NCI-H2081 (cell line): ENCODE results near the gene CD68.
A peak's percentile ranks its signal among the peaks of the same experiment; 100 is the strongest.
"Not testable (repeated sequence)": the region's sequence is repeated elsewhere in the genome, so short reads cannot be mapped to it uniquely, and the experiment has no call there.

ENCODE experiments used
- DNase-seq, 2 experiments: peaks; one replicate each; lab custom pipeline; 2025; lab: John Stamatoyannopoulos, UW

Gene CD68

DNA sequence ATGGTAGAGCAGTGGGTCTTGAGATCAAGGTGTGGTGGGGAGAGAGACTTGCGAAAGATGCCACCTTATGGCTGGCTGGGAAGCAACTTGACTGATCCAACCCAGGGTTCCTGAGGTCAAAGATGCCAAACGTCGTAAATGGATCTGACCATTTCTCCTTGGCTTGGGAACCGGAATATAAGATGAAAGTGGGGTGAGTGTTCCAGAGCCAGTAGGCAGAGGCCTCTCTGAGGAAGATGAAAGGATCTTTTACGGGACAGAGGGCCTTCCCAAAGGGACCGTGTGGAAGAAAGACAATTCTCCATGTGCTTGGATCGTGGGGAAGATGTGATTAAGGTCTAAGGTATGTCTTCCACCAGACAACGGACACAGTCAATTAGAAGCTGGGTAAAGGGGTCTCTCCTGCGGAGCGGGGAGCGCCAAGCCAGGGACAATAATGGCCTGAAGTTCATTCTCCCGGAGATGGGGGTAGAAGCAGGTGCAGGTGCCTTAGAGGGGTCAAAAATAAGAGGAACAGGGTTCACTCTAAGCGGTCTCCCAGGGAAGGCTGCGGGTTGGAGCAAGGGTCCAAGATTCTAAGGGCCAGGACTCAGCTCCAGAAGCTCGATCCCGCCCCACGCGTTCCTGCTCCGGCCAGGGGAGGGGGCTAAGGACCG is 34.5 kb downstream of the CD68 start:
- DNase-seq = no peak

GRCh38 chr17:7614425-7615264 is 35.2 kb downstream of the CD68 start, which contains the start of gene FXR2:
Gene FXR2 (minus strand): TSS chr17:7614897. CDS start chr17:7614532, 365 bp downstream.
- peak; percentile 96 to 98 for DNase-seq

DNA sequence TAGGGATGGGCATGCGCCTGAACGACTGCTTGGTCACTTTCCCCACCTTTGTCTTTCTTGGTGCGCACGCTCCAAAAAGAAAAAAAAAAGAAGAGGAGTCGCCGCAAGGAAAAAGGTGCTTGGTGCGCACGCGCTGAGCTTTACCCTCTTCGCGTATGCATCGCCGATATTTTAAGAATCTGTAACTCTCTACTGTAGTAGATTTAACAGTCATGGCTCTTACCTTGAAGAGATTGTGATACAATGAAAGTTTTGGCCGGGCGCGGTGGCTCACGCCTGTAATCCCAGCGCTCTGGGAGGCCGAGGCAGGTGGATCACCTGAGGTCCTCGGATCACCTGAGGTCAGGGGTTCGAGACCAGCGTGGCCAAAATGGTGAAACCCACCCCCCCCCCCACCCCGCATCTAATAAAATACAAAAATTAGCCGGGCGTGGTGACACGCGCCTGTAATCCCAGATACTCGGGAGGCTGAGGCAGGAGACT is 35.9 kb downstream of the CD68 start:
- no peak for DNase-seq

GRCh38 chr17:7618608-7619007 is 39.2 kb downstream of the CD68 start:
- no peak for DNase-seq

- DNase-seq = no peak
Observed at GRCh38 chr17:7620835-7621234, 41.4 kb downstream of the CD68 start.

DNA sequence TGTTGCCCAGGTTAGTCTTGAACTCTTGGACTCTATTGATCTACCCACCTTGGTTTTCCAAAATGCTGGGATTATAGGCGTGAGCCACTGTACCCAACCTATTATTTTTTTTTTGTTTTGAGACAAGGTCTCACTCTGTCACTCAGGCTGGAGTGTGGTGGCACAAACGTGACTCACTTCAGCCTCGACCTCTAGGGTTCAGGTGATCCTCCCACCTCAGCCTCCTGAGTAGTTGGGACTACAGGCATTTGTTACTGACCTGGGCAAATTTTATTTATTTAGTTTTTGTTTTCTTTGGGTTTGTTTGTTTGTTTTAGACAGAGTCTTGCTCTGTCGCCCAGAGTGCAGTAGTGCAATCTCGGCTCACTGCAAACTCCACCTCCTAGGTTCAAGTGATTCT is 44.2 kb downstream of the CD68 start:
- no peak for DNase-seq

GRCh38 chr17:7625749-7626148 is 46.3 kb downstream of the CD68 start:
- not testable (repeated sequence) for DNase-seq

DNA sequence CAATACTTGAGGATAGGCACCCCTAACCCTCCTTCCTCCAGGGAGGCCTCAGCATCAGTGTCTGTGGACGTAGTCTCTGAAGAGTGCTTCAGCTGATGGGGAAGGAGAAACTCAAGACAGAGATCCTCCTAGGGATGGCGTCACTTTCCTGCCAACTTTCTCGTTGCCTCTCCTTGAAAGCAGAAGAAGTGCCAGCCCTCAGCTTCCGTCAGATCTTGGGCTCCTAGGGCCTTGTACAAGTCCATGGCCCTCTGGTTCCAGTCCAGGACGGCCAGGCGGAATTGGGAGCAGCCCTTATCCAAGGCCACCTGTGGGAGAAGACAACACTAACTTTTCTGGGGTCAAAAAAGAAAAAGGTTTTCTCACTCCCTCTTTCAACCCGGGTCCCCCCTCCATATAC is 46.9 kb downstream of the CD68 start:
- DNase-seq = no peak

GRCh38 chr17:7626956-7627249 is 47.5 kb downstream of the CD68 start:
- DNase-seq = no peak

- DNase-seq = no peak
Observed at GRCh38 chr17:7627250-7628121, 48.0 kb downstream of the CD68 start, which contains the start of gene SAT2. Gene SAT2 (minus strand): TSS chr17:7627821. CDS start chr17:7627635, 186 bp downstream.

- no peak for DNase-seq
Observed at GRCh38 chr17:7629939-7630571, 50.6 kb downstream of the CD68 start, which contains the start of gene SHBG. Gene SHBG (plus strand): TSS chr17:7630135. CDS start chr17:7630173, 38 bp downstream.
